ENCODE data around the gene TMEM204. TPM values are rescaled to one million over a fixed set of nuclear protein-coding genes. Genes with fewer than 3 reads are reported as not detected.

Gene TMEM204
- total RNA-seq, 6 donors from 2014 or later, result 31.4 to 112 (median 48.4) TPM

- TF ChIP-seq POLR2A (IDR thresholded peaks at IDR 0.05), result no peak
- TF ChIP-seq, protein P1, sequence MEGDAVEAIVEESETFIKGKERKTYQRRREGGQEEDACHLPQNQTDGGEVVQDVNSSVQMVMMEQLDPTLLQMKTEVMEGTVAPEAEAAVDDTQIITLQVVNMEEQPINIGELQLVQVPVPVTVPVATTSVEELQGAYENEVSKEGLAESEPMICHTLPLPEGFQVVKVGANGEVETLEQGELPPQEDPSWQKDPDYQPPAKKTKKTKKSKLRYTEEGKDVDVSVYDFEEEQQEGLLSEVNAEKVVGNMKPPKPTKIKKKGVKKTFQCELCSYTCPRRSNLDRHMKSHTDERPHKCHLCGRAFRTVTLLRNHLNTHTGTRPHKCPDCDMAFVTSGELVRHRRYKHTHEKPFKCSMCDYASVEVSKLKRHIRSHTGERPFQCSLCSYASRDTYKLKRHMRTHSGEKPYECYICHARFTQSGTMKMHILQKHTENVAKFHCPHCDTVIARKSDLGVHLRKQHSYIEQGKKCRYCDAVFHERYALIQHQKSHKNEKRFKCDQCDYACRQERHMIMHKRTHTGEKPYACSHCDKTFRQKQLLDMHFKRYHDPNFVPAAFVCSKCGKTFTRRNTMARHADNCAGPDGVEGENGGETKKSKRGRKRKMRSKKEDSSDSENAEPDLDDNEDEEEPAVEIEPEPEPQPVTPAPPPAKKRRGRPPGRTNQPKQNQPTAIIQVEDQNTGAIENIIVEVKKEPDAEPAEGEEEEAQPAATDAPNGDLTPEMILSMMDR (IDR thresholded peaks at IDR 0.05), result no peak
- TF ChIP-seq POLR2AphosphoS5 (IDR thresholded peaks at IDR 0.05), result no peak
- no peak for TF ChIP-seq EP300 (IDR thresholded peaks at IDR 0.05)
- 71% methylated on average over 2 of the region's 2 CpGs; no CpG with 5 or more reads in 1 of the 2 donors for WGBS, 2 donors
- peak overlapping the region; percentile 73 to 93 (median 76) for H3K27ac ChIP-seq
- ATAC-seq (ENCODE audit: low FRiP score in 2 of 2) (no peak), DNase-seq (no peak)
- H3K4me1 ChIP-seq, result peaks cover 80 to 100% (median 86%) of the 10 kb centered on the region in 4 donors
- no peaks in the 10 kb centered on the region for H3K9me3 ChIP-seq
- H3K27me3 ChIP-seq, result no peaks in the 10 kb centered on the region
- H3K36me3 ChIP-seq, result peaks cover 3 to 83% (median 58%) of the 10 kb centered on the region in 4 donors
- H3K4me3 ChIP-seq, result no peak overlapping the region
Observed at GRCh38 chr16:1542166-1542500, 8.7 kb downstream of the TMEM204 start.

DNA sequence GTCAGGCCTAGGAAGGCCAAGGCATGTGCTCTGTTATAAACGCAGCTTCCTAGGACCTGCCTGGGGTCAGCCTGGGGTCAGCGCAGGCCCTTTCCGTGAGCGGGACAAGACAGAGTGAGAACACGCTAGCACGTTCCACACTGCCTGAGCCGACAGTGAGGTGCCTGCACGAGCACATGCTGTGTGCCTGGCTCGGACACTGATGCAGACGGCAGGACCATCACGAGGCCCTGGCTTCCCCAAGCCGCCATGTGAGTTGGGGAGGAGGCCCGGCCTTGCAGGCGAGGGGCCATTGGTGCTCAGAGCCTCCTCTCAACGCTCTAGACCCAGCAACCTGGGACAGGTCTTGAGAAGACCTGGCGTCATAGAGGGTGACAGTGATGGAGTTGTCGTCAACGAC, 9.1 kb downstream of the TMEM204 start:
- Histone ChIP-seq H3K4me3 (peak overlapping the region in 1 of 4 donors; percentile 17), H3K27ac (peak overlapping the region; percentile 73 to 93 (median 76)), H3K9me3 (no peaks in the 10 kb centered on the region), H3K4me1 (peaks cover 84 to 100% (median 90%) of the 10 kb centered on the region in 4 donors), H3K27me3 (no peaks in the 10 kb centered on the region), H3K36me3 (peaks cover 3 to 83% (median 54%) of the 10 kb centered on the region in 4 donors)
- ATAC-seq (ENCODE audit: low FRiP score in 2 of 2) (no peak), DNase-seq (peak in 1 of 2 donors; percentile 59)
- WGBS, 2 donors, result 92 to 93% methylated on average over 11 to 17 of the region's 18 CpGs
- TF ChIP-seq, protein P1 (IDR thresholded peaks at IDR 0.05), result no peak
- no peak for TF ChIP-seq POLR2A (IDR thresholded peaks at IDR 0.05)

DNA sequence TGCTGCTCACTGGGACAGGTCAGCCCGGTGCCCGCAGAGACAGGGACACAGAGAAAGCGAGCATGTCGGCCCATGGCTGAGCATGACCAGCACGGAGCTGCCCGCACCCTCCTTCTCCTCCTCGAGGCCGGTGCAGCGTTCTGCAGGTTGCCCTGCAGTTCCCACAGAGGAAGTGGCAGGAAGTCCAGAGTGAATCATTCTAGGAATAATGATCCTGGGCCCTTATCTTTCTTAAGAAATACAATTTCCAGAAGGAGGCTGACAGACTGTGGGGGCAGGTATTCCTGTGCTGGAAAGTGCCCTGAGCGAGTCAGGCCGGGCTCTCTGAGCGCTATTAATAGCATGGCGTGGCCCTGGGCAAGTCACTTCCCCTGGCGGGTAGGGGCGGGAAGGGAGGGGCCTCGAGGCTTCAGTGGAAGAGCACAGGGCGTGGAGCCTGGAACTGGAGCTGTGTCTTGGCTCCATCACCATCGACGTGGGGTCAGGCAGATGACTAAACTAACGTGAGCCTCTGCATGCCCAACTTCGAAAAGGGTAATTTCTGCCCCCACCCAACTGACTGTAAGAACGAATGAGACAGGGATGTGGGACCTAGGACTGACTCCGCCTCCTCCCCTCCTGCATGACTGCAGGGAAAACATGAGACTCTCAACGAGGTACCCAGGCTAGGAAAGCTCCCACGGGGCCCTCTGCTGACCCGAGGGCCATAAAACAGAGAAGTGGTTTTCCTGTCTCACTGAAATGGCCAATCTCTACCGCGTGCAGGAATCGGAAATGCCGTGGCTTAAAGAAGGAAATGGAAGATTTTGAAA, 9.8 kb downstream of the TMEM204 start:
- Histone ChIP-seq H3K9me3 (no peaks in the 10 kb centered on the region), H3K4me3 (peak overlapping the region in 1 of 4 donors; percentile 17), H3K36me3 (peaks cover 3 to 82% (median 49%) of the 10 kb centered on the region in 4 donors), H3K27ac (peak overlapping the region; percentile 73 to 93 (median 76)), H3K27me3 (no peaks in the 10 kb centered on the region), H3K4me1 (peaks cover 83 to 99% (median 91%) of the 10 kb centered on the region in 4 donors)
- ATAC-seq (ENCODE audit: low FRiP score in 2 of 2) (peak; percentile 70 to 79), DNase-seq (peak; percentile 55 to 71)
- 28 to 38% methylated on average over 19 to 29 of the region's 30 CpGs for WGBS, 2 donors
- TF ChIP-seq POLR2AphosphoS5 (IDR thresholded peaks at IDR 0.05), result peak; percentile 53 to 55
- TF ChIP-seq, protein P1 (IDR thresholded peaks at IDR 0.05), result no peak
- TF ChIP-seq EP300 (IDR thresholded peaks at IDR 0.05), result peak in 2 of 4 donors; percentile 7 to 44
- no peak for TF ChIP-seq POLR2A (IDR thresholded peaks at IDR 0.05)

- no peak for ATAC-seq (ENCODE audit: low FRiP score in 2 of 2)
- peaks cover 88 to 96% (median 91%) of the 10 kb centered on the region in 4 donors for H3K4me1 ChIP-seq
- DNase-seq, result peak in 1 of 2 donors; percentile 51
- H3K4me3 ChIP-seq, result peak overlapping the region in 3 of 4 donors; percentile 8 to 26 (median 20)
- H3K27me3 ChIP-seq, result no peaks in the 10 kb centered on the region
- no peaks in the 10 kb centered on the region for H3K9me3 ChIP-seq
- no peak for TF ChIP-seq POLR2A (IDR thresholded peaks at IDR 0.05)
- TF ChIP-seq, protein P1 (IDR thresholded peaks at IDR 0.05), result no peak
- TF ChIP-seq EP300 (IDR thresholded peaks at IDR 0.05), result peak in 2 of 4 donors; percentile 54 to 86
- 42 to 60% methylated on average over 26 of the region's 26 CpGs for WGBS, 2 donors
- peak overlapping the region; percentile 75 to 93 (median 82) for H3K27ac ChIP-seq
- H3K36me3 ChIP-seq, result peaks cover 3 to 83% (median 49%) of the 10 kb centered on the region in 4 donors
Observed at GRCh38 chr16:1545044-1546040, 11.9 kb downstream of the TMEM204 start.
